Loucy (cell line): ENCODE results near the gene TXNDC11.

Experiments used
- EZH2phosphoT487 ChIP-seq: fragments of 200-600 bp; IDR thresholded peaks from 2 replicates; pipeline ENCODE4 v1.6.1; 2018; ENCODE audit warnings: antibody characterized with exemption, mild to moderate bottlenecking, moderate library complexity, borderline replicate concordance
- TF ChIP-seq, protein P1 (sequence below): fragments of 200-600 bp; sonication (generic); conservative IDR thresholded peaks from 2 replicates; pipeline ENCODE4 v1.5.1; 2014; ENCODE audit warnings: mild to moderate bottlenecking, antibody characterized with exemption, low read length

DNA sequence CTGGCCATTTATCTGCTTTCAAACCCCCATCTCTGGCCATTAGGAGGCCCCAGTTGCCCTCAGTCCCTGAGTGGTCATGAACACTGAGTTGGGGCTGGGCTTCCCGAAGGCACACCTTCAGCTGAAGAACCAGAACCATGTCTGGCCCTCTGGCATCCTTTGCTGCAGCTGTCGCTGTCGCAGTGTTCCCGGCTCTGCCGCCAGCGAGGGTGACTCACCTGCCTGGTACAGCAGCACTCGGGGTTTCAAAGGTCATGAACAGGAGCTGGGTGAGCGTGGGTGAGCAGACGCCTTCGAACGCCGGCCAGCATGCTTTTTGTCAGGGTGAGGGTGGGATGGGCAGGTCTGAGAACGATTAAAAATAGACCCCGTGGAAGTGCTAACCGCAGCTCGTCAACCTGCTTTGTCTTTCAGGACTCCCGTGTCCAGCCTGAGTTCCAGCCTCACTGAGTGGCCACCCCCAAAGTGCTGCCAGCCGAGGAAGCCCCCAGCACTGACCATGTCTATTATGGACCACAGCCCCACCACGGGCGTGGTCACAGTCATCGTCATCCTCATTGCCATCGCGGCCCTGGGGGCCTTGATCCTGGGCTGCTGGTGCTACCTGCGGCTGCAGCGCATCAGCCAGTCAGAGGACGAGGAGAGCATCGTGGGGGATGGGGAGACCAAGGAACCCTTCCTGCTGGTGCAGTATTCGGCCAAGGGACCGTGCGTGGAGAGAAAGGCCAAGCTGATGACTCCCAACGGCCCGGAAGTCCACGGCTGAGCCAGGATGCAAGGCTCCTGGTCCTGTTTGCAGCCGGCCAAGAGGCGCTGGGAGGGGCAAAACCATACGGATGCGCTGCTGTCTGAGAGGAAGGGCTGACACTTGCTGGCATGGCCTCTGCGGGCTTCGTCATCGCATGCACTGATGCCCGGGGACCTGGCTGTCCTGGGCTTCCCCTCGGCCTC is 66.8 kb downstream of the TXNDC11 start:
- TF ChIP-seq, protein P1, sequence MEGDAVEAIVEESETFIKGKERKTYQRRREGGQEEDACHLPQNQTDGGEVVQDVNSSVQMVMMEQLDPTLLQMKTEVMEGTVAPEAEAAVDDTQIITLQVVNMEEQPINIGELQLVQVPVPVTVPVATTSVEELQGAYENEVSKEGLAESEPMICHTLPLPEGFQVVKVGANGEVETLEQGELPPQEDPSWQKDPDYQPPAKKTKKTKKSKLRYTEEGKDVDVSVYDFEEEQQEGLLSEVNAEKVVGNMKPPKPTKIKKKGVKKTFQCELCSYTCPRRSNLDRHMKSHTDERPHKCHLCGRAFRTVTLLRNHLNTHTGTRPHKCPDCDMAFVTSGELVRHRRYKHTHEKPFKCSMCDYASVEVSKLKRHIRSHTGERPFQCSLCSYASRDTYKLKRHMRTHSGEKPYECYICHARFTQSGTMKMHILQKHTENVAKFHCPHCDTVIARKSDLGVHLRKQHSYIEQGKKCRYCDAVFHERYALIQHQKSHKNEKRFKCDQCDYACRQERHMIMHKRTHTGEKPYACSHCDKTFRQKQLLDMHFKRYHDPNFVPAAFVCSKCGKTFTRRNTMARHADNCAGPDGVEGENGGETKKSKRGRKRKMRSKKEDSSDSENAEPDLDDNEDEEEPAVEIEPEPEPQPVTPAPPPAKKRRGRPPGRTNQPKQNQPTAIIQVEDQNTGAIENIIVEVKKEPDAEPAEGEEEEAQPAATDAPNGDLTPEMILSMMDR: no peak
- no peak for TF ChIP-seq EZH2phosphoT487
